ENCODE data around the gene DSCAML1.
A peak's percentile ranks its signal among the peaks of the same experiment; 100 is the strongest.

Gene DSCAML1

DNA sequence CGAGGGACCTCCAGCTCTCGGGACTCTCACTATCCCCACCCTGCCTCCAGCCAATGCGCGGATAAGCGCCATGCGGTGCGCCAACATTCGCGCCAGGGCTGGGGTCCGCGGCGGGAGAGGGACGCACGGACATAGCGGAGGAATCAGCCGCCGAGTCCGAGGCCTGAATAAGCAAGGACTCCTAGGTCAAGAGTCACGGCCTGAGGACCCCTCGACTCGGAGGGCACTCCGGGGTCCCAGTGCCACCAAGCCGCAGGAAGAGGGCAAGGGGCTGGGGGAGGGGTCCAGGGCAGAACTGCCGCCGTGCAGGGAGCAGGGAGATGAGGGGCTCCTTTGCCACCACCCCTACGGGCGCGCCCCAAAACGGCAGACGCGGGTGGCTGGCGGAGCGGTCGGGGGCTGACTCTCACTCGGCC, 552 bp downstream of the DSCAML1 start:
- no peak for DNase-seq
- Histone ChIP-seq H3K36me3 (no peaks in the 10 kb centered on the region), H3K9me3 (no peaks in the 10 kb centered on the region), H3K27ac (no peak overlapping the region), H3K4me3 (peak overlapping the region in 1 of 2 donors; percentile 13), H3K27me3 (peaks cover 3 to 85% of the 10 kb centered on the region in 2 donors), H3K4me1 (peaks cover 0 to 26% (median 19%) of the 10 kb centered on the region in 4 donors)
- TF ChIP-seq, protein P1, sequence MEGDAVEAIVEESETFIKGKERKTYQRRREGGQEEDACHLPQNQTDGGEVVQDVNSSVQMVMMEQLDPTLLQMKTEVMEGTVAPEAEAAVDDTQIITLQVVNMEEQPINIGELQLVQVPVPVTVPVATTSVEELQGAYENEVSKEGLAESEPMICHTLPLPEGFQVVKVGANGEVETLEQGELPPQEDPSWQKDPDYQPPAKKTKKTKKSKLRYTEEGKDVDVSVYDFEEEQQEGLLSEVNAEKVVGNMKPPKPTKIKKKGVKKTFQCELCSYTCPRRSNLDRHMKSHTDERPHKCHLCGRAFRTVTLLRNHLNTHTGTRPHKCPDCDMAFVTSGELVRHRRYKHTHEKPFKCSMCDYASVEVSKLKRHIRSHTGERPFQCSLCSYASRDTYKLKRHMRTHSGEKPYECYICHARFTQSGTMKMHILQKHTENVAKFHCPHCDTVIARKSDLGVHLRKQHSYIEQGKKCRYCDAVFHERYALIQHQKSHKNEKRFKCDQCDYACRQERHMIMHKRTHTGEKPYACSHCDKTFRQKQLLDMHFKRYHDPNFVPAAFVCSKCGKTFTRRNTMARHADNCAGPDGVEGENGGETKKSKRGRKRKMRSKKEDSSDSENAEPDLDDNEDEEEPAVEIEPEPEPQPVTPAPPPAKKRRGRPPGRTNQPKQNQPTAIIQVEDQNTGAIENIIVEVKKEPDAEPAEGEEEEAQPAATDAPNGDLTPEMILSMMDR (IDR thresholded peaks at IDR 0.05) = no peak
- intact Hi-C loops (cut with DNase I; ENCODE audit: low total_unique reads) = no loop called here

DNA sequence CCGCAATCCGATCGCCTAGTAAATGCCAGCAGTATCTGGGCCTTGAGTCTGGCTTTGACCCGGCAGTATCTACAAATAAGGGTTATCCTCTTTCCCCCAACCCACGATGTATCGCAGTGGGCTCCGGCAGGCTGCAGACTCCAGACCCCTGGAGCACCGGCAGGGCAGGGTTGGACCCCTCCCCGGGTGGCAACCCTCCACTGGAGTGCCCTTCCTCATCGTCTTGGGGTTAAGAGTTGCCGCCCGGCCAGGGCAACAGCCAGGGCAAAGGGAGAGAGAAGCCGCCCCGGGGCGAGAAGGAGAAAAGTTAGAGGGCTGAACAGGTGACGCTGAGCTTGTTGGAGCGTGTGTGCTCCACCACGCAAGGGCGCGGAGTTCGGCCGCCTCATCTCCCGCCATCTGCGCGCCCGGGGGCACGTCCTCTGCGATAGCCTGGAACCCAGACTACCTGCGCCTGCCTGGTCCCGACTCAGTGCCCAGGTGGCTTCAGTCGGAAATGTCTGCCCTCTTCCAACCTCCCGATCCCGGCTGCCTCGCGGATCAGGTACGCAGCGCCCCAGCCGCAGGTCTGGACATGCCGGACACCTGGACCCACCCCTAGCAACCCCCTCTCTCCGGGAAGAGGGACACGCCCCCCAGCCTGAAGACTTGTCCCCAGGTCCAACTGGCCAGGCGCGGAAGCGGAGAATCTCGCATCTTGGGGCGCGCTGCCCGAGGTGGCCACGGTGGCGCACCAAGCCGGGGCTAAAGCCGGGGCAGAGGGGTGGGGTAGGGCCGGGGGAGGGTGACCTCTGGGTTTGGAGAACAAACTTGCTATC, 1.2 kb downstream of the DSCAML1 start:
- H3K4me3 ChIP-seq = peak overlapping the region in 1 of 2 donors; percentile 13
- H3K36me3 ChIP-seq = no peaks in the 10 kb centered on the region
- no peak for DNase-seq
- H3K27ac ChIP-seq = no peak overlapping the region
- H3K9me3 ChIP-seq = no peaks in the 10 kb centered on the region
- peaks cover 0 to 26% (median 19%) of the 10 kb centered on the region in 4 donors for H3K4me1 ChIP-seq
- peaks cover 3 to 91% of the 10 kb centered on the region in 2 donors for H3K27me3 ChIP-seq
- intact Hi-C loops (cut with DNase I; ENCODE audit: low total_unique reads) = no loop called here
- TF ChIP-seq, protein P1 (IDR thresholded peaks at IDR 0.05) = no peak

DNA sequence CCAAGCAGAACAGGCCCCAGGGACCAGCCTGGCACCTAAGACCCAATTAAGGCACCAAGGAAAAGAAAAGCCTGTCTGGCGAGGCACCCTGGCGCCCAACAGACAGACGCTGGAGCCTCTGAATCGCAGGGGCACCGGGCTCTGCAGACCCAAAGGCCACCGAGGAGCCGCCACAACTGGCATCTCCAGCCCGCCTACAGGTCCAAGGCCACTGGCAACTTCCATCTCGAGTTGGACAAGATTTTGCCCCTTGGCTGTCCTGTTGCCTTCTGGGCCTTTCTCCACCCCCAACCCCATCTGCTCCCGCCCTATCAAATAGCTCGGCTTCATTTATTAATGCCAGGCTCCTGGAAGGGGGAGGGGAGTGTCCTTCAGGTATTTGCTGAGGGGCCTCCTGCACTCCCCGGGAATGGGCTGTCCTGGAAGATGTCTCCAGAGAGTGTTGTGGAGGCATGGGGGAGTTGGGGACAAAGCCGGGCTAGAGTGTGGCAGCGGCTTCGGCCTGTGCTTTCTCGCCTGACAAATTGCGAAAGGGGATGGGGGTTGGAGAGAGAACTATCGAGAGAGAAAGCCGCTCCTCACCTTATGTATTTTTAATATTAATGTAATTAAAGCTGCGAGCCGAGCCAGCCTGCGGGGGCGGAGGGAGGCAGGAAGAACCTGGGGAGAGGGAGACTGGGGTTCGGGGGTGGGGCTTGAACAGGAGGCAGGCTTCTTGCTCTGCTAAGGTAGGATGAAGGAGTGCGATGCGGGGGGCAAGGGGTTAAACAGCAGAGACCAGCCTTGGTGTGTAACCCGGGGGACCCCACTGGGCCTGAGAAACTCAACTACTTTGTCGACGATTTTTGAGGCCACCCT, 2.0 kb downstream of the DSCAML1 start:
- TF ChIP-seq, protein P1 (IDR thresholded peaks at IDR 0.05) = no peak
- Histone ChIP-seq H3K36me3 (no peaks in the 10 kb centered on the region), H3K9me3 (no peaks in the 10 kb centered on the region), H3K27me3 (peaks cover 3 to 87% of the 10 kb centered on the region in 2 donors), H3K4me1 (peaks cover 0 to 26% (median 19%) of the 10 kb centered on the region in 4 donors), H3K27ac (no peak overlapping the region), H3K4me3 (no peak overlapping the region)
- intact Hi-C loops (cut with DNase I; ENCODE audit: low total_unique reads) = no loop called here
- DNase-seq = no peak

DNA sequence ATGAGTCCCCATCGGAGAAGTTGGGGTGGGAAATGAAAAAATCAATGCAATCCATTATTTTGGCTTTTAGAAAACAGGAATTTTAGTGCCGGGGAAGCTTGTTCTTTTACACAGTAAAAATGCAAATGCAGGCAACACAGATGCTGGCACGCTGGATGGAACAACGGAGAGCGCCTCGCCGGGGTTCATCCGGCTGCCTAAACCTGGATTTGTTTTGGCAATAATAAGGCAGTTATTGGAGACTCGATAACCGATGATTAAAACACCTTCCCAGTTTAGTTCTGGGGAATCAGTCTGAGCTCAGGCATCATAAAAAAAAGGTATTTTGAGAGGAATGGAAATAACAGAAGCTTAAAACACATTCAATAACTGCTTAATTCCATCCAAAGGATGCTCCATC, 2.9 kb downstream of the DSCAML1 start:
- H3K36me3 ChIP-seq = no peaks in the 10 kb centered on the region
- no peaks in the 10 kb centered on the region for H3K9me3 ChIP-seq
- no peak overlapping the region for H3K4me3 ChIP-seq
- H3K27me3 ChIP-seq = peaks cover 3 to 81% of the 10 kb centered on the region in 2 donors
- intact Hi-C loops (cut with DNase I; ENCODE audit: low total_unique reads) = no loop called here
- no peak for DNase-seq
- TF ChIP-seq, protein P1 (IDR thresholded peaks at IDR 0.05) = no peak
- H3K27ac ChIP-seq = no peak overlapping the region
- peaks cover 0 to 26% (median 19%) of the 10 kb centered on the region in 4 donors for H3K4me1 ChIP-seq

DNA sequence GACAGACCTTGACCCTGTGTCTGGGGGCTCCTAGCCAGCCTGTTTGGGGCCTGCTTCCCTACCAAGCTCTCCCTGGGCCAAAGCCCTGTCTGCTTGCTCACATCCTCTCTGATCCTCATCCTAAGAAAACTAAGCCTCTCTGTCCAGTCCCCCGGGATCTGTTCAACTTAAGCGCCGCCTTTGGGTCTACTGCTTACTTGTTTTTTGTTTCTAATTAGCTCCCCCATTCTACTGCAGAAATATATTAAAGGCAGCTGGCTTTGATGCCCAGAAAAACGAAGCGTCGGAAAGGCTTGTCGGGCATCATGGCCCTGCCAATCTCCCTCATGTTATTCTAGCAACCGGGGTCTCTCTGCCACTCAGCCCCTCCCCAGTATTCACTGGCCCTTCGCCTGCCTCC, 3.4 kb downstream of the DSCAML1 start:
- no peak for DNase-seq
- Histone ChIP-seq H3K27me3 (peaks cover 3 to 75% of the 10 kb centered on the region in 2 donors), H3K4me1 (peaks cover 0 to 26% (median 19%) of the 10 kb centered on the region in 4 donors), H3K9me3 (no peaks in the 10 kb centered on the region), H3K4me3 (no peak overlapping the region), H3K27ac (no peak overlapping the region), H3K36me3 (no peaks in the 10 kb centered on the region)
- intact Hi-C loops (cut with DNase I; ENCODE audit: low total_unique reads) = no loop called here
- TF ChIP-seq, protein P1 (IDR thresholded peaks at IDR 0.05) = no peak
